Karpas-422 (cell line): ENCODE measurements around the gene SPTBN4. TPM values are rescaled to one million over a fixed set of nuclear protein-coding genes. Genes with fewer than 3 reads are reported as not detected.
"Not testable (repeated sequence)": the region's sequence is repeated elsewhere in the genome, so short reads cannot be mapped to it uniquely, and the experiment has no call there.

ENCODE experiments used
- DNase-seq: peaks from one replicate; pipeline ENCODE4 v3.0.0-alpha.2; 2015
- H2AFZ ChIP-seq: fragments of 200-600 bp; sonication (generic); 2 replicates; pipeline ENCODE4 v1.6.1; 2014; ENCODE audit warnings: antibody characterized with exemption, low read length, mixed read lengths
- H3K27ac ChIP-seq: fragments of 200-600 bp; sonication (generic); 2 replicates; pipeline ENCODE4 v1.5.1; 2014; ENCODE audit warnings: mild to moderate bottlenecking, low read length, moderate library complexity
- H3K27me3 ChIP-seq: fragments of 200-600 bp; sonication (generic); 2 replicates; pipeline ENCODE4 v1.6.1; 2014; ENCODE audit warnings: low read length, mixed read lengths
- H3K36me3 ChIP-seq: fragments of 200-600 bp; sonication (generic); 2 replicates; pipeline ENCODE4 v1.6.1; 2014; ENCODE audit warnings: low read length, mixed read lengths; ENCODE audit not compliant: insufficient read depth
- H3K4me1 ChIP-seq: fragments of 200-600 bp; sonication (generic); 2 replicates; pipeline ENCODE4 v1.6.1; 2014; ENCODE audit warnings: mild to moderate bottlenecking, low read length, mixed read lengths
- H3K4me2 ChIP-seq: fragments of 200-600 bp; sonication (generic); 2 replicates; pipeline ENCODE4 v1.6.1; 2014; ENCODE audit warnings: low read length, low read depth, mild to moderate bottlenecking; ENCODE audit not compliant: poor library complexity, severe bottlenecking
- H3K4me3 ChIP-seq: fragments of 200-600 bp; sonication (generic); 2 replicates; pipeline ENCODE4 v1.5.1; 2014; ENCODE audit warnings: mild to moderate bottlenecking, antibody characterized with exemption, low read length, mixed read lengths
- H3K79me2 ChIP-seq: fragments of 200-600 bp; sonication (generic); 2 replicates; pipeline ENCODE4 v1.6.1; 2014; ENCODE audit warnings: mild to moderate bottlenecking, low read length, mixed read lengths
- H3K9ac ChIP-seq: fragments of 200-600 bp; sonication (generic); 2 replicates; pipeline ENCODE4 v1.6.0; 2014; ENCODE audit warnings: low read length
- H3K9me2 ChIP-seq: fragments of 200-600 bp; sonication (generic), shearing (Covaris generic); replicated peaks from 2 replicates; pipeline ENCODE4 v1.6.0; 2014; ENCODE audit warnings: mild to moderate bottlenecking, low read length, moderate library complexity; ENCODE audit not compliant: insufficient read depth
- H3K9me3 ChIP-seq: fragments of 300-700, 200-600 bp; sonication (generic); 2 replicates; pipeline ENCODE4 v1.6.1; 2014; ENCODE audit warnings: low read length, mixed read lengths
- H4K20me1 ChIP-seq: fragments of 200-600 bp; sonication (generic); 2 replicates; pipeline ENCODE4 v1.6.1; 2014; ENCODE audit warnings: mild to moderate bottlenecking, antibody characterized with exemption, low read length, low read depth; ENCODE audit not compliant: insufficient read depth
- small RNA-seq: library from RNA; depleted of rRNA; stranded (forward); fragments of <200 nt; gene quantifications from one replicate; pipeline ENCODE3, GENCODE V24; 2014
- total RNA-seq: library from RNA; depleted of rRNA; stranded (reverse); fragments of >200 nt; shearing (Covaris generic); gene quantifications from 2 replicates; pipeline ENCODE4 v1.2.3, GENCODE V29; 2014; ENCODE audit warnings: low replicate concordance; rRNA removed

Gene SPTBN4
- total RNA-seq, 1 experiment from 2014 or later = 1.0 TPM

GRCh38 chr19:40624369-40625153 lies 157.8 kb downstream of the SPTBN4 start:
- not testable (repeated sequence) for H3K4me2 ChIP-seq, H3K9me2 ChIP-seq, H3K79me2 ChIP-seq

GRCh38 chr19:40625406-40626120 lies 158.8 kb downstream of the SPTBN4 start:
- DNase-seq = no peak
- H3K9me2 ChIP-seq = no peaks in the 10 kb centered on the region
- H3K4me1 ChIP-seq = no peaks in the 10 kb centered on the region; the same call in 1 of the 2 replicates
- H4K20me1 ChIP-seq = no peaks in the 10 kb centered on the region
- H3K27ac ChIP-seq = no peak overlapping the region
- H3K9me3 ChIP-seq = no peaks in the 10 kb centered on the region
- H3K4me2 ChIP-seq = no peak overlapping the region
- no peaks in the 10 kb centered on the region for H3K36me3 ChIP-seq
- H2AFZ ChIP-seq = no peak overlapping the region
- no peak overlapping the region for H3K9ac ChIP-seq
- no peaks in the 10 kb centered on the region for H3K79me2 ChIP-seq
- no peak overlapping the region for H3K4me3 ChIP-seq
- no peaks in the 10 kb centered on the region for H3K27me3 ChIP-seq

More at GRCh38 chr19:40624369-40625153, 157.8 kb downstream of the SPTBN4 start:
- H3K36me3 ChIP-seq, H3K9ac ChIP-seq, H2AFZ ChIP-seq, H4K20me1 ChIP-seq, H3K27ac ChIP-seq, H3K4me1 ChIP-seq, H3K9me3 ChIP-seq, H3K4me3 ChIP-seq, H3K27me3 ChIP-seq, DNase-seq: not testable (repeated sequence)

Small RNAs within 50 kb of the gene (small RNA-seq; reads per million reads assigned to genes)
- not detected for gene RF00017

Other genes with a start within 250 kb of the SPTBN4 start
- not detected in 2 replicates for gene TTC9B, start 248.6 kb upstream of the SPTBN4 start, total RNA-seq
- not detected in 2 replicates for gene CCNP, start 240.3 kb upstream of the SPTBN4 start, total RNA-seq
- gene AKT2, start 181.7 kb upstream of the SPTBN4 start, total RNA-seq = 85.9 and 128 TPM in 2 replicates
- gene C19orf47, start 118.6 kb upstream of the SPTBN4 start, total RNA-seq = 11.7 and 14.5 TPM in 2 replicates
- gene PLD3, start 118.3 kb upstream of the SPTBN4 start, total RNA-seq = 83.2 and 90.2 TPM in 2 replicates
- not detected in 2 replicates for gene HIPK4, start 76.8 kb upstream of the SPTBN4 start, total RNA-seq
- 0.56 and 0.61 TPM in 2 replicates for gene PRX, start 53.6 kb upstream of the SPTBN4 start, total RNA-seq
- gene SERTAD1, start 41.0 kb upstream of the SPTBN4 start, total RNA-seq = 4.8 and 8.4 TPM in 2 replicates
- gene SERTAD3, start 22.7 kb upstream of the SPTBN4 start, total RNA-seq = 14.1 and 14.9 TPM in 2 replicates
- gene BLVRB, start 1.3 kb upstream of the SPTBN4 start, total RNA-seq = 10.2 and 14.5 TPM in 2 replicates
- 49.7 and 98.2 TPM in 2 replicates for gene SHKBP1, start 109.9 kb downstream of the SPTBN4 start, total RNA-seq
- 9.6 and 25.9 TPM in 2 replicates for gene LTBP4, start 134.4 kb downstream of the SPTBN4 start, total RNA-seq
- 26.9 and 33.8 TPM in 2 replicates for gene NUMBL, start 223.7 kb downstream of the SPTBN4 start, total RNA-seq
- 31.3 and 58.0 TPM in 2 replicates for gene COQ8B, start 249.9 kb downstream of the SPTBN4 start, total RNA-seq